T-helper 17 cell (primary cell): ENCODE data around the gene MTG2. TPM values are rescaled to one million over a fixed set of nuclear protein-coding genes. Genes with fewer than 3 reads are reported as not detected.

Source experiments
- ATAC-seq: fragments of 150-1000 bp; cut with Tn5 transposase; 2 replicates; pipeline ENCODE4 v1.10.0; 2021; ENCODE audit warnings: mild to moderate bottlenecking, moderate library complexity
- DNase-seq, 3 donors: peaks; one replicate each; pipeline versions ENCODE4 v3.0.0 to v3.0.0-alpha.2; 2020 to 2021
- H3K9me3 ChIP-seq: one replicate; pipeline ENCODE4 v1.7.0; 2013; ENCODE audit warnings: low read length, mild to moderate bottlenecking; ENCODE audit not compliant: control insufficient read depth, poor library complexity, severe bottlenecking
- H3K27ac Mint-ChIP-seq: one replicate; pipeline ENCODE4 v1.8.0; 2022; ENCODE audit warnings: mild to moderate bottlenecking, moderate library complexity, mixed read lengths
- H3K27me3 Mint-ChIP-seq: one replicate; pipeline ENCODE4 v1.8.0; 2022; ENCODE audit warnings: mixed read lengths
- H3K36me3 Mint-ChIP-seq: one replicate; pipeline ENCODE4 v1.8.0; 2022; ENCODE audit warnings: low read depth, mixed read lengths
- H3K4me1 Mint-ChIP-seq: one replicate; pipeline ENCODE4 v1.8.0; 2022; ENCODE audit warnings: mild to moderate bottlenecking, mixed read lengths
- H3K4me3 Mint-ChIP-seq: one replicate; pipeline ENCODE4 v1.8.0; 2022; ENCODE audit warnings: mild to moderate bottlenecking, moderate library complexity, mixed read lengths
- total RNA-seq, 4 donors: library from RNA in 2 of 4; stranded (reverse) in 2 of 4; gene quantifications; one replicate each; pipeline ENCODE4 v1.2.3 and lab custom pipeline; 2022 to 2026

Gene MTG2
- total RNA-seq, 2 donors from 2014 or later, result 13.8 to 14.3 TPM

DNA sequence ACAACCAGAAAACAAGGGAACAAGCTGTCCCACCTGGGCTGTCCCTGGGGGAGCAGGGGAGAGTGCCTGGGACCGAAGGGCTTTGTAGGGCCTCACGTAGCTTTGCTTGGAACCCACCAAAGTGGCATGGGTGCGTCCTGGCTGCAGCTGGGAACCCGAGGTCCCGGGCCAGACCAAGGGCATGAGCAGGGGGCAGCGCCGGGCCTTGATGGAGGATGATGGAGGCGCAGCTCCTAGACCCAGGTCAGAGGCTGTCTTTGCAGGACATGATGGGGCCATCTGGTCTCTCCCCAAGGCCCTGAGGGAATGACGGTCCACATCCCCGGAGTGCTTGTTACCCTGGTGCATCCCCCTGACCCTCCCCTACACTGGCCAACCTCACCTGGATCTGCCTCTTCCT, 47.9 kb downstream of the MTG2 start:
- ATAC-seq (no peak), DNase-seq (no peak)
- no peaks in the 10 kb centered on the region for H3K9me3 ChIP-seq
- Mint-ChIP-seq H3K27ac (no peak overlapping the region), H3K4me3 (no peak overlapping the region), H3K36me3 (no peaks in the 10 kb centered on the region), H3K27me3 (peaks cover 18% of the 10 kb centered on the region), H3K4me1 (no peaks in the 10 kb centered on the region)

DNA sequence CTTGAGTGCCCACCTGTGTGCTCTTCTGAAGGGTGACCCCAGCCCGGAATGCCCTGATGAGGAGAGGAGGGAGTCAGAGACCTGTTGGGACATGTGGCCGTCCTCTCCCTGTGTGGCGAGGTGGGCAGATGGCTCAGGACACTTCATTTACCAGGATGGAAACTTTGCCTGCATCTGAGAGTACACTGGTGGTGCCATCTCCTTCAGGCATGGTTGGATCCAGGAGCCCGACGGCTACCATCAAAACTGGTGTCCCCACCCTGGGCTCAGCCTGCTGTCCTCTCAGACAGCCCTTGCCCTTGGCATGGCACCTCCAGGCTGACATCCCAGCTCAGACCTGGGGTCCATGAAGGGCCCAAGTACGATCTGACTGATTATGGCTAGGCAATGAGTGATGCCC, 48.5 kb downstream of the MTG2 start:
- no peak for DNase-seq
- no peak overlapping the region for H3K4me3 Mint-ChIP-seq
- H3K9me3 ChIP-seq, result no peaks in the 10 kb centered on the region
- H3K27ac Mint-ChIP-seq, result no peak overlapping the region
- peaks cover 16% of the 10 kb centered on the region for H3K27me3 Mint-ChIP-seq
- peaks cover 3% of the 10 kb centered on the region for H3K4me1 Mint-ChIP-seq
- peaks cover 2% of the 10 kb centered on the region for H3K36me3 Mint-ChIP-seq
- ATAC-seq, result no peak

DNA sequence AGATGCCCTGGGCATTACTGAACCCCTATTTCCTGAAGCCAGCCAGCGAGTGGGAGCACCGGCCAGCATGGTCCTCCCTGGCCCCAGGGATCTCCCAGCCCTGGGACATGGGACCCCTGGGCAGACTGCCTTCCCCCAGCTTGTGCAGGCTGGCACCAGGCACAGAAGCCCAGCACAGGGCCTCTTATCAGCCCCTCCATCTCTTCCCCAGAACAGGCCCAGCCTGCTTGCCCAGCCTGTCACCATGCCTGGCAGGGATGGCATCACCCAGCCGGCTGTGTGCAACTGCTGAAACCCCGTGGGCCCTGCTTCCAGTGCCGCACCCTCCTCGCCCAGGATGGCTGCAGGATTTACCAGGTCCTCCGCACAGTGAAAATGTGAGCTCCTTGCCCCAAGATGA, 49.4 kb downstream of the MTG2 start:
- DNase-seq, result no peak
- no peaks in the 10 kb centered on the region for H3K9me3 ChIP-seq
- no peak for ATAC-seq
- Mint-ChIP-seq H3K4me1 (peaks cover 3% of the 10 kb centered on the region), H3K27ac (no peak overlapping the region), H3K4me3 (no peak overlapping the region), H3K27me3 (peaks cover 7% of the 10 kb centered on the region), H3K36me3 (peaks cover 2% of the 10 kb centered on the region)

DNA sequence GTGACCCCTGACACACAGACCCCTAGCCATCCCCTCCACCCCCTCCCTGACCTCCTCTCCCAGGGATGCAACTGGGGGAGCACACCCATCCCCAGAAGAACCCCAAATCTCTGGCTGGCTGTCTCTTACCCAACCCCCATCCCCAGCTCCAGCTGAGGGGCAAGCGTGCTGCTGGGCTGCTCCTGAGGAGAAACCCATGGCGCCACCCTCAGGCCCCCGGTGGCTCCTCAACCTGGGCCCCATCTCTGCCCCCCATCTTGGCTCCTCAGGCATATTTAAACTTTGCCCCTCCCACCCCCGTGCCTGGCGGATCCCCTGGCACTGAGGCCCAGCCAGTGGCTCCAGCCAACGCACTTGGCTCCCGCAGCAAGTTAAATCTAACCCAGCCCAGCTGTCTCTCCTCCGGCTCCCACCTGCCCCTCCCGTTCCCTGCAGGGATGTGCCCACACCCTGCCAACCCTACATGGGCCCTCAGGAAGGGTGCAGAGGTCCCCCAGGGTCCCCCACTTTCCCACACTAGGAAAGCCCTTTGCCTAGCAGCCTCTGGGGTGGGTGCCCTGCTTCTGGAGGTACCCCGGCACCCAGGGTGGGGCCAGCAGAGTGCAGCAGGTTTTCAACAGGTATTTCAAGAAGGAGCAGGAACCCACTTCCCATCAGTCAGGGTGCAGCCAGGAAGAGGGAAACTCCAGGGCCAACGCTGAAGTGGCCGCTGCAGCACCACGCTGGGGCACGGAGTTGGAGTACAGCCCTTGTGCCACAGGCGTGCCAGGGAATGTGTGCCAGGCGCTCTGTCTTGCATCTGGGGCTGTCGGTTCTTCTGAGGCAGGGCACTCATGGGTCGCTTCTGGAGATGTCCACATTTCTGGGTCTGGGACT, 50.2 kb downstream of the MTG2 start:
- Mint-ChIP-seq H3K27ac (no peak overlapping the region), H3K4me3 (no peak overlapping the region), H3K27me3 (peaks cover 6% of the 10 kb centered on the region), H3K36me3 (peaks cover 2% of the 10 kb centered on the region), H3K4me1 (peaks cover 8% of the 10 kb centered on the region)
- ATAC-seq (no peak), DNase-seq (no peak)
- H3K9me3 ChIP-seq, result no peaks in the 10 kb centered on the region

DNA sequence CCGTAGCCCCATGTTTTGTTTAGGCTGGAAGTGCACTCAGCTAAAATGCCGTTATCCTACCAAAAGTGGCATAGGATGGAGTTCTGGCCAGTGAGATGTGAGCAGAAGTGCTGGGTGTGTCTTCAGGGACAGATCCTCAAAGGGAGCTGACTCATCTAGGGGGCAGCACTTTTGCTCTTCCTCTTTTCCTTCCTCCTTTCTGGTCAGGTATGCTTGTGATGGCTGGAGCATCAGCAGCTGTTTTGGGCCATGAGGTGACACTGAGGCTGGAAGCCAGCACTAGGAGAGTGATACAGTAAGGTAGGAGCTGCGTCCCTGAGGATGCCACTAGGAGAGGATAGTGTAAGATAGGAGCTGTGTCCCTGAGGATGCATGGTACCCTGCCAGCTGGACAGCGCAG, 50.9 kb downstream of the MTG2 start:
- Mint-ChIP-seq H3K36me3 (peaks cover 2% of the 10 kb centered on the region), H3K27me3 (peaks cover 6% of the 10 kb centered on the region), H3K4me1 (peaks cover 9% of the 10 kb centered on the region), H3K27ac (no peak overlapping the region), H3K4me3 (no peak overlapping the region)
- DNase-seq, result no peak
- no peaks in the 10 kb centered on the region for H3K9me3 ChIP-seq
- no peak for ATAC-seq

DNA sequence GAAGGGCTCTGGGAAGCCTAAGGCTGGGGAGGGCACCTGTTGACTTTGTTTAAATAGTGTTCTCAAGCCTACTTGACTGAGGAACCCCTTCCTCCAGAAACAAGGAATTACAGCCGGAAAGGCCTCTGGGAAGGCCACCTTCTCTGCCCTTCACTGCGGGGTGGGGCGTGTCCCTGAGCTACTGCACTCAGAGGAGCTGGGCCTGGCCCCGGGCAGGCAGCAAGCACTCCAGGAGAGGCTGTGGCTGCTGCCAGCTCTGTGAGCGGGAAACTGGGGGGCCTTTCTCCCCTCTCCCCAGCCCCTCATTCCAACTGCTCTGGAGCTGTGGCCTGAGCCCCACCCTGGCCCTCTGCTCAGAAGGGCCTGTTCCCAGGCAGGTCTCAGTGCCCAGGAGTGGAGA, 51.5 kb downstream of the MTG2 start:
- DNase-seq (no peak), ATAC-seq (no peak)
- Mint-ChIP-seq H3K36me3 (peaks cover 2% of the 10 kb centered on the region), H3K4me1 (peaks cover 12% of the 10 kb centered on the region), H3K4me3 (no peak overlapping the region), H3K27ac (no peak overlapping the region), H3K27me3 (peaks cover 6% of the 10 kb centered on the region)
- H3K9me3 ChIP-seq, result no peaks in the 10 kb centered on the region

DNA sequence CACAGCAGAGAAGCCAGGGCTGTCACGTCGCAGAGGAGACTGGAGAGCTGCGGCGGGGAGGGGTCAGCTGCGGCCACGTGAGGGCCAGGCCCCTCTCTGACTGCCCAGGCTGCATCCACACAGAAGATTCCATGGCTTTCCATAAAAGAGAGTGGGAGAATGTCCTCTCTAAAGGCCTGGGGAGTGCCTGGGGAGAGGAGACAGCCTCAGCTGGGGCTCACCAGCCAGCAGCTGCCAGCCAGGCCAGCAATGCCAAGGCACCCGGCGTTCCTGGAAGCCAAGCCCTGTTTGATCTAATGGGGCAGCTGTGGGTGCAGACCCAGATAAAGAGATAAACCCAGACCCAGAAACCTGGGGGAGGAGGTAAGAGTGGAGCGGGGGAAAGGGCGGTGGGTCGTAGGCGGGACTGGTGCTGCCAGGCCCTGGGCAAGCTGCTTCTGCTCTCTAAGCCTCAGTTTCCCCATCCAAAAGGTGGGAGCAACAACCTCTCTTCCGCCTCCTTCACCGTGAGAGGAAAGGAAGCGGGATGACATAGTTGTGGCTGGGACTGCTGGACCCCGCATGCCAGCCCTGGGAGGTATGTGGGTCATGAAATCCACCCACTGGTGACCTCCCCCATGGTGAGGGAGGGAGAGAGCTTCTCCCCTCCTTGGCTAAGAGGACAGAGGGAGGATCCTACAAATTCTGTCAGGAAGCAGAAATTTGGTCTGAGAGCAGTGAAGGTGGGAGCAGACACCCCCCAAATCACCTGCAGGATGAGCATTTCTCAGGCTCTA, 52.4 kb downstream of the MTG2 start:
- H3K4me1 Mint-ChIP-seq, result peaks cover 19% of the 10 kb centered on the region
- no peak overlapping the region for H3K4me3 Mint-ChIP-seq
- no peak for DNase-seq
- no peaks in the 10 kb centered on the region for H3K9me3 ChIP-seq
- H3K36me3 Mint-ChIP-seq, result peaks cover 2% of the 10 kb centered on the region
- no peak overlapping the region for H3K27ac Mint-ChIP-seq
- H3K27me3 Mint-ChIP-seq, result peaks cover 6% of the 10 kb centered on the region
- ATAC-seq, result no peak

DNA sequence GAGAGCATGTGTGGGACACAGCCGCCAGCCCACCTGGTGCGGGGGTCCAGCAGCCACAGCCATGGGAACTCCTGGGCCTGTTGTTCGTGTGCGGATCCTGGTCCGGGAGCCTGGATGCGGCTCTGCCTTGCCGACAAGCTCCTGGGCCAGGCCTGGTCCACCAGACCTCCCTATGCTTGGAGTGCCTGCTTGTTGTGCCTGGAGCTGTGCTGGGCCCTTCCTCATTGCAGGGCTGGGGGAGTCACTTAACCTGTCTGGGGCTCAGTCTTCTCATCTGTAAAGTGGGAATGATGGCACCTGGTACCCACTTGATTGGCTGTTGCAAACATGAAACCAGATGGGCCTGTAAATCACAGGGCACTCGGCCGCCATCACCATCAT, 52.9 kb downstream of the MTG2 start:
- Mint-ChIP-seq H3K27ac (no peak overlapping the region), H3K4me1 (peaks cover 20% of the 10 kb centered on the region), H3K27me3 (peaks cover 6% of the 10 kb centered on the region), H3K4me3 (peak overlapping the region; percentile 44), H3K36me3 (peaks cover 2% of the 10 kb centered on the region)
- DNase-seq (no peak), ATAC-seq (no peak)
- H3K9me3 ChIP-seq, result no peaks in the 10 kb centered on the region

DNA sequence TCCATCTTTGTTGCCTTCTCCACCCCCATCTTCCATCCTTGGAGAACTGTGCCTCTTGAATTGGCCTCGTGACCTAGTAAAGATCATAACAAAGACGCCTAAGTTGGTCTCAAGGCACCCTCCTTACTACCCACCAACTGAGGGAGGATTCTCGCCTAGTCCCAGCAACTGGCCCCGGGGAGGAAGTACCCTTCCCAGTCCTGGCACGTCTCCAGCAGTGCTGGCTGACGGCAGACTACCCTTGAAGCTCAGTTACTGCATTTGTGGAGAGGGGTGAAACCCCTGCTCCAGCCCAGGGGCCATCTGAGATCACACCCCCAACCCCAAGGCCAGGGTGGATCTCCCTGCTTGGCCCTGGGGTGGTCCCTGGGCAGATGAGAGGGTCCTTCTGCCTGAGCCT, 53.4 kb downstream of the MTG2 start:
- H3K9me3 ChIP-seq, result no peaks in the 10 kb centered on the region
- ATAC-seq, result no peak
- Mint-ChIP-seq H3K4me1 (peaks cover 20% of the 10 kb centered on the region), H3K27me3 (peaks cover 6% of the 10 kb centered on the region), H3K36me3 (peaks cover 2% of the 10 kb centered on the region), H3K27ac (no peak overlapping the region), H3K4me3 (peak overlapping the region; percentile 44)
- no peak for DNase-seq

DNA sequence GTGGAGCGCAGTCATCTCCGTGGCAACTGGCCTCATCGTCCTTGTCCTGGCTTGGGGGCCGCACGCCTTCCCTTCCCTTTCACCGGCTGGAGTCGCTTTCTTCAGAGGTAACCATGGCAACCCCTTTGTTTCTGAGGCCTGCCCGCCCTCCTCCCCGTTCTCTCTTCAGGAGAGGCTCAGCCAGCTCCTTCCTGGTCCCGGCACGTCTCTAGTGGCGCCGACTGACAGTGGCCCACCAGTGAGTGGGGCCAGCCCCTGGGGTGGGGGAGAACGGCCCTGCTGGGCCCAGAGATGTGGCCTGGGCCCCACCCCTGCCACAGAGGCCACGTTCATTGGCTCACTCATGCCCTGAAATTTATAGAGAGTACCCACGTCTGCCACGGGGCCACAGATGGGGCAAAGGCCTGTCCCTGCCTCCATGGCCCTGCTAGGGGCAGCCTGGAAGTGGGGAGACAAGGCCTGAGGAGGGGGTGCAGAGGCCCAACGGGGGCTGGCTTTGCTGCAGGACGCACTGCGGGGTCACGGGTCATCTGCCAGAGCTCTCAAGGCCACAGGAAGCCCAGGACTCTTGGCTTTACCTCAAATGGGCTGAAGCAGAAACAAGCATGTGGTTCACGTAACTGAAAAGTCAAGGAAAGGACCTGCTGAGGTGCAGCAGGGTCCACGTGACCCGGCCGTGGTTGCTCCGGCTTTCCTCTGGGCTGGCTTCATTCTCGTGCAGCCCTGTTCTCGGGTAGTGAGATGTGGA, 54.1 kb downstream of the MTG2 start:
- DNase-seq (no peak), ATAC-seq (no peak)
- peak overlapping the region; percentile 89 for H3K27ac Mint-ChIP-seq
- peaks cover 6% of the 10 kb centered on the region for H3K27me3 Mint-ChIP-seq
- peaks cover 2% of the 10 kb centered on the region for H3K36me3 Mint-ChIP-seq
- H3K9me3 ChIP-seq, result no peaks in the 10 kb centered on the region
- no peak overlapping the region for H3K4me3 Mint-ChIP-seq
- H3K4me1 Mint-ChIP-seq, result peaks cover 24% of the 10 kb centered on the region

DNA sequence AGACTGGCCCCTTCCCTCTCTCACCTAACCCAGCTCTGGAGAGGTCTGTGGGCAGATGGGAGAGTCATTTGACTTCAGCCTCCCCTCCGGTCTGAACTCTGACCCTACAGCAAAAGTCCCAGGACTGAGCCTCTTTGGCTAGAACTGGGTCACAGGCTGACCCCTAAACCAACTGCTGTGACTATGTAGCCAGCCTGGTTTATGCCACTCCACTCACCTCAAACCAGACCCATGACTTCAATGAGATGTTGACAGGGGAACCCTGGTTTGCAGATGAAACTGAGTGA, 54.6 kb downstream of the MTG2 start:
- peak overlapping the region; percentile 89 for H3K27ac Mint-ChIP-seq
- H3K4me3 Mint-ChIP-seq, result peak overlapping the region; percentile 84
- H3K36me3 Mint-ChIP-seq, result peaks cover 2% of the 10 kb centered on the region
- no peak for DNase-seq
- no peaks in the 10 kb centered on the region for H3K9me3 ChIP-seq
- H3K27me3 Mint-ChIP-seq, result peaks cover 6% of the 10 kb centered on the region
- H3K4me1 Mint-ChIP-seq, result peaks cover 26% of the 10 kb centered on the region
- ATAC-seq, result no peak

DNA sequence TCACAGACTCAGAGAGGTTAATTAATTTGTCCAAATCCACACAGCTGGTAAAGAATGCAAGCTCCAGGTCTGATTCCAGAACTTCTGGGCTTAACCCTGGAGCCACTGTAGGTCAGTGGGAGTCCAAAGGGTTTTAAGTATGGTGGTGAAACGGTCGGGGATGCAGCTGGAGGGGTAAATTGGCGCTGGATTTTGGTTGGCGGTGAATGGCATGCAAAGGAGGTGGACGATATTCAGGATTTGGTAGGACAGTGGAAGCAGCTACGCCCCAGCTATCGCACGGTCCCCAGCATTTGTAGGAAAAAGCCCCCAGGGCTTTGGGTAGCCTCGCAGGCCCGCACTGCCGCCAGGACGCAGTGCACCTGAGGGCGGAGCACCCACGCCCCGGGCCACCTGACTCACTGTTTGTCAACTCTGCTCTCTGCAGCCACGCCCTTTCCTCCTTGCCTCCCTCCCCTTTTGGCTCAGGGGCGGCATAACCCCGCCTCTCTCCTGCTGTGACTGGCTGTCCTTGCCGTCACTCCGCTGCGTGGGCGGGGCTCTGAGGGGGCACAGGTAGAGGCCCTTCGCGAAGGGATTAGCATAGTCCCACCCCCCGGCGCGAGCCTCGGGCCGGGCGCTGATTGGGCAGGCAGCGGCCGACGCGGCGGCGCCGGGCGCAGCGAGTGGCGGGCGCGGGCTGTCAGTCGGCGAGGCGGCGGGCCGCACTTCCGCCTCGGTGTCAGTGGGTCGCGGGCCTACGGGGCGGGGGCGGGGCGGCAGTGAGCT, 55.2 kb downstream of the MTG2 start, which contains the start of gene OSBPL2:
Gene OSBPL2 (plus strand): TSS at position 721 of the 768 bp plus-strand sequence. CDS start 17,664 bp downstream, outside the sequence.
- ATAC-seq (peak; percentile 98), DNase-seq (peak; percentile 100)
- H3K36me3 Mint-ChIP-seq, result peaks cover 4% of the 10 kb centered on the region

More for the DNA sequence above, 55.2 kb downstream of the MTG2 start, which contains the start of gene OSBPL2:
- Mint-ChIP-seq H3K27me3 (peaks cover 6% of the 10 kb centered on the region), H3K27ac (peak within 1 kb of the TSS; percentile 89), H3K4me1 (peaks cover 28% of the 10 kb centered on the region), H3K4me3 (peak within 1 kb of the TSS; percentile 88)
- H3K9me3 ChIP-seq, result no peaks in the 10 kb centered on the region
